Erythroblast (primary cell): ENCODE results near the gene ERO1A.

Experiments
- GATA1 ChIP-seq: IDR thresholded peaks from 2 replicates; pipeline ENCODE4 v1.6.1; 2011; ENCODE audit warnings: low read depth, mild to moderate bottlenecking, control low read depth, low read length, moderate library complexity
- POLR2A ChIP-seq: IDR thresholded peaks from 2 replicates; pipeline ENCODE4 v1.6.1; 2011; ENCODE audit warnings: mild to moderate bottlenecking, low read length

DNA sequence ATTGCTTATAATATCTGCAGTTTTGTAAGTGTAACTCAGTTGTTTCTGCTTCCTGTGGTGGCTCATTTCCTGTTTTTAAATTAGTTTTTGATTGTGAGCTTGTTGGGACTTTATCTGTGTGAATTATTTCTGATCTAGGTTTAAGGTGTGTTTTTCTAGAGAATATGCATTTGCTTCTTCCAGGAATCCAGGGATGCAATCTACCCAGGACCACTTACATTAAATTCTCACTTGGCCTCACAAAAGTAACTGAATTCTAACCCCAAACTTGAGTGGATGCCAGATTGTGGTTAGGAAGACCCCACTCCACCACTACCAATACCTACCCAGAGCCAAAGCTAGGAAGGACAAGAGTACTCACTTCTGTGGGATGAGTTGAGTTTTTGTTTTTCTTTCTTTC lies 46.5 kb upstream of the ERO1A start:
- TF ChIP-seq POLR2A: no peak
- TF ChIP-seq GATA1: no peak
